Stimulated activated CD8-positive, alpha-beta memory T cell treated with anti-CD3 and anti-CD28 coated beads, Interleukin-12 subunit alpha, Interleukin-12 subunit beta, amount 100 ng/mL, for 24 hours (primary cell): Measurements from ENCODE around the gene VSIG8.
A peak's percentile ranks its signal among the peaks of the same experiment; 100 is the strongest.

Source experiments
- DNase-seq: peaks from one replicate; pipeline ENCODE4 v3.0.0-alpha.2; 2020; ENCODE audit errors: extremely low read depth

The VSIG8 gene

DNA sequence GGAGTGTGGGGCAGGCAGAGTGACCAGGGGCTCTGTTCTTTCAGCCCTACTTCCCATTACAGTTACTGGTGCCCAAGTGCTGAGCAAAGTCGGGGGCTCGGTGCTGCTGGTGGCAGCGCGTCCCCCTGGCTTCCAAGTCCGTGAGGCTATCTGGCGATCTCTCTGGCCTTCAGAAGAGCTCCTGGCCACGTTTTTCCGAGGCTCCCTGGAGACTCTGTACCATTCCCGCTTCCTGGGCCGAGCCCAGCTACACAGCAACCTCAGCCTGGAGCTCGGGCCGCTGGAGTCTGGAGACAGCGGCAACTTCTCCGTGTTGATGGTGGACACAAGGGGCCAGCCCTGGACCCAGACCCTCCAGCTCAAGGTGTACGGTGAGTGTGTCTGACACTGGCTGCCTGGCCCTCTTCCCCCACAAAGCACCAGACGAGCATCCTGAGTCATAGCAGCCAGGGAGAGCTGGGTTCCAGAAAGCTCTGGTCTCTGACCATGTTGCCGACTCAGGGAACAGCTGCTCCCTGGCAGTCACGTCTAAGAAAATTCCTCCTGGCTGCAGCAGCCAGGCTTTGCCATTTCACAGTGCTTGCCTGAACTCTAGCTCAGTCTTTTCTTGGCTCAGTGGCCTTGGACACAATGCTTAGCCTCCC lies 32.5 kb downstream of the VSIG8 start:
- DNase-seq = no peak

GRCh38 chr1:159829273-159829634 lies 33.2 kb downstream of the VSIG8 start:
- no peak for DNase-seq

- DNase-seq = no peak
Observed at GRCh38 chr1:159828581-159829272, 33.7 kb downstream of the VSIG8 start.

GRCh38 chr1:159828176-159828575 lies 34.3 kb downstream of the VSIG8 start:
- DNase-seq = no peak

DNA sequence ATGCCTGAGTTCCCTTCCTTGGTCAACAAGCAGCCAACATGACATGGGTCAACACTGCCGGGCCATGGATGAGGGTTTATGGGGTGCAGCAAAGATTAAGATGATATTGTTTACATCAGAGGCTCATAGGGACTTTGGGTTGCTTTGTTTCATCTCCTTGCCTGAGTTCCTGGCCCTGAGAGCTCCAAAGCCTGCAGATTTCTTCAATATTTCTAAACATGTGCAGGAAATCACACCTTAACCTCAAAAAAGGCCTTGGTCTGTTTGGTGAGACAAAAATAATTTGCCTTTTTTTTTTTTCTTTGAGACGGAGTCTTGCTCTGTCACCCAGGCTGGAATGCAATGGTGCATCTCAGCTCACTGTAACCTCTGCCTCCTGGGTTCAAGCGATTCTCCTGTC lies 34.9 kb downstream of the VSIG8 start:
- no peak for DNase-seq

GRCh38 chr1:159827102-159827490 lies 35.4 kb downstream of the VSIG8 start:
- no peak for DNase-seq

- DNase-seq = peak; percentile 21
Observed at GRCh38 chr1:159826441-159827101, 35.9 kb downstream of the VSIG8 start, which contains the start of gene SLAMF8. Gene SLAMF8, plus strand, starts transcription at chr1:159826873. Its CDS starts 26 bp downstream, at chr1:159826899.

DNA sequence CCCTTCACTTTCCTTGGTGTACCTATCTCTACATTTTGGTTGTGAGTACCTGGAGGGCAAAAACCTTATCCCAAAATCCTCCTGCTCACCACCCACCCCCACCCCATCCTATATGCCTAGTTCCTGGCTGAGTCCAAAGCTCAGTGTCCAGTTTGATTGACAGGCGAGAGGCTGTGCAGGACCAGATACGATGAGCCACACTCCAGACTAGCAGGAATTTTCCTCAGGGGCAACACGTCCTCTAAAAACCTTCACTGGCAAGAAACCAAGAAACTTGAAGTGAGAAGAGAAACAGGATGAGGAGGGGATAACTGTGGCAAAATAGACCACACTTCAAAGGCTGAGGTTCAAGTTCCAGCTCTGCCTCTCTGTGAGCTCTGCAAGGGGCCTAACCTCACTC lies 36.9 kb downstream of the VSIG8 start:
- no peak for DNase-seq

DNA sequence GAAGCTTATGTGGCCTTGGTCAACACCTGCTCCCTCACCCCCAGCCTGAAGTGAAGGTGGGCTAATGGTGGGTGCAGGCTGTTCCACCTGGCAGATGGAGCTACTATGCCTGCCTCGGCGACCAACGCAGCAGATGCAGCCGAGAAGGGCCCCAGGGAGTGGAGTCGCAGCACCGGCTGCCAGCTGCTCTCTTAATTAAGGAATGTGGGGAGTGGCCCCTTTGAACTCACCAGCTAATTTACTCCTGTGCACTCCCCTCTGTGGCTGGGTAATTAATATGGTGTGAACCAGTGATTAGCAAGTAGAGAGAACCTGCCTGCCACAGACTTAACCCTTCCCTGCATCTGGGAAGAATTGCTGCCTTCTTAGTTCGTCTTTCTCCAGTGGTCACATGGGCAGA lies 39.1 kb downstream of the VSIG8 start:
- DNase-seq = no peak

DNA sequence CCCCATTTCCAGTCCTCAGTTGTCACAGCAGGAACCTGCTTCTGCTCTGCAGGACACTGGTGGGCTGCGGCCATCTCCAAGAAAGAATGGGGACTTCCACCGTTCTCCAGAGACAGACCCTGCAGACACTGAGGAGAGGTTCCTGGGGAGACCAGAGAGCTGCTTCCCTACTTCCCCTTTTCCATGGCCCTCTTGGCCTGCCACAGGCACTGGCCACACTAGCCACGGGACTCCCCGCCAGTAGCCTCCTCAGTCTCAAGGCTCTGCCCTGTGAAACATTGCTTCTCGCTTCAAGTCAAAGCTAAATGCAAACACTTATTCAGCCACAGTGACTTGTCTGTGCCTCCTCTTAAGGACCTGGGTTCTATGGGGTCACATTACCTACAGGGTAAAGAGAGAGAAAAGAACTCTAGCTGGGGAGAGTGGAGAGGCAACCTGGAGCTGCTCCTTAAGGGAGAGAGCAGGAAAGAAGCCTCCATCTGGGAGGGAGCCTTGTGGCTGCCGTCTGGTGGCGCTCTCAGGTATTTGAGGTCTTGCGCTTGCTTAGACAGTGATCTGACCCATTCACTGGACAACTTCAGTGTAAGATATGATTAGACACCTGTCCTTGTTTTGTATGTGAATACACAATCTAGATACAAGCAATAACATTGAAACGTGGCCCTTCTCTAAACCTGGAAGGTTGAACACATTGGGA lies 41.1 kb downstream of the VSIG8 start:
- DNase-seq = no peak

- no peak for DNase-seq
Observed at GRCh38 chr1:159817276-159818041, 45.0 kb downstream of the VSIG8 start.

GRCh38 chr1:159815926-159816325 lies 46.5 kb downstream of the VSIG8 start:
- DNase-seq = no peak

DNA sequence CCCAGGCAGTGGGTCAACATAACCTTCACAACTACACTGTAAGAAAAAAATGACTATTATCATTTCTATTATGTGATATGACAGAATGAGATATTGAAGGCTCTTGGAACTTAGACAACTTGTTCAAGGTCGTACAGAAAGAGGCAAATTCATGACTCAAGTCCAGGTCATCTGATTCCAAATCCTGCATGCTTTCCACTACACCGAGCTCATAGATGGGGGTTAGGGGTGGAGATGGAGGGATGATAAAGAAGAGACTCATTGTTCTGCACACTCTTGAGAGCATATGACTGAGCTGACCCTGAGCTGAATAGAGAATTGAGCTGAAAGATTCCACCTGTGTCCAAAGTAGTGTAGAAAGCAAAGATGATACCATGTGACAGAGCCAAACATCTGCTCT lies 57.5 kb downstream of the VSIG8 start:
- no peak for DNase-seq
